ENCODE data around the gene ERBB4. TPM values are rescaled to one million over a fixed set of nuclear protein-coding genes. Genes with fewer than 3 reads are reported as not detected.

ERBB4 gene
- total RNA-seq, 1 donor from 2014 or later: 25.3 TPM

DNA sequence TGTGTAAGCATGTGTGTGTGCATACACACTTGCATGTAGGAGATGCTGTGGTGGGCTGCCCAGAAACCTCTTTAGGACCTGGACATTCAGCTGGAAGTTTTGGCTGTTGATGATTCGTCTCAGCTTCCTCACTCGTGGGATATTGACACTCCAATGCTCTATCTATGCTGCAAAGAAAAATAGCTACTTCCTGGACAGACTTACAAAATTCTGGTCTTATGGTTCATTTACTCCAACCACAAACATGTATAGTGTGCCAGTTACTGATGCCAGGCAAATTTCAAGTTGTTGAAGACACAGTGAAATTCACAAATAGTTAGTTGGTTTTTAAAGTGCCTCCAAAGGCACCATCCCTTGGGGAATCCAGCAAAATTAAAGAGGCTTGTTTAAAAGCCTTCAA is 1099.6 kb downstream of the ERBB4 start:
- H3K4me1 ChIP-seq: no peaks in the 10 kb centered on the region
- H3K9me3 ChIP-seq: no peaks in the 10 kb centered on the region
- H3K27ac ChIP-seq: no peak overlapping the region
- ATAC-seq (no peak), DNase-seq (no peak)
- TF ChIP-seq, protein P1, sequence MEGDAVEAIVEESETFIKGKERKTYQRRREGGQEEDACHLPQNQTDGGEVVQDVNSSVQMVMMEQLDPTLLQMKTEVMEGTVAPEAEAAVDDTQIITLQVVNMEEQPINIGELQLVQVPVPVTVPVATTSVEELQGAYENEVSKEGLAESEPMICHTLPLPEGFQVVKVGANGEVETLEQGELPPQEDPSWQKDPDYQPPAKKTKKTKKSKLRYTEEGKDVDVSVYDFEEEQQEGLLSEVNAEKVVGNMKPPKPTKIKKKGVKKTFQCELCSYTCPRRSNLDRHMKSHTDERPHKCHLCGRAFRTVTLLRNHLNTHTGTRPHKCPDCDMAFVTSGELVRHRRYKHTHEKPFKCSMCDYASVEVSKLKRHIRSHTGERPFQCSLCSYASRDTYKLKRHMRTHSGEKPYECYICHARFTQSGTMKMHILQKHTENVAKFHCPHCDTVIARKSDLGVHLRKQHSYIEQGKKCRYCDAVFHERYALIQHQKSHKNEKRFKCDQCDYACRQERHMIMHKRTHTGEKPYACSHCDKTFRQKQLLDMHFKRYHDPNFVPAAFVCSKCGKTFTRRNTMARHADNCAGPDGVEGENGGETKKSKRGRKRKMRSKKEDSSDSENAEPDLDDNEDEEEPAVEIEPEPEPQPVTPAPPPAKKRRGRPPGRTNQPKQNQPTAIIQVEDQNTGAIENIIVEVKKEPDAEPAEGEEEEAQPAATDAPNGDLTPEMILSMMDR (IDR thresholded peaks at IDR 0.05): no peak
- H3K27me3 ChIP-seq (ENCODE audit: low read depth): peaks cover 4% of the 10 kb centered on the region
- no peak overlapping the region for H3K4me3 ChIP-seq
- intact Hi-C loops (cut with DNase I): no loop called here
- H3K36me3 ChIP-seq: no peaks in the 10 kb centered on the region

DNA sequence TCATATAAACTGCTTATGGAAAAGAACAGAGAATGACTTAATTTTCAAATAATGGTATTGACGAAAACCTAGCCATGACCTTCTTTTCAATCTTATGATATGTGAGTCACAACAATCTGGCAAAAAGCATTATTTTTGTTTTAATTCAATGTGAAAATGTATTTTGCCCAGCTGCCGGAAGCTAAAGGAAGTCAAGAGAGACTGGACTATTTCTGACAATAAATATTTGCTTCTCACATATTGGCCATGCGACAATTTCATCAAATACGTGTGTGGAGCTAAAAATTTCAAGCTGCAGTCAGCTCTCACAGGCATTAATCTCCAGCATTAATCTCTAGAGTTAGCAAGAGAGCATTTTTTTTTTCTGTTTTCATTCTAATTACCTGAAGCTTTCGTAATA is 1101.2 kb downstream of the ERBB4 start:
- H3K4me3 ChIP-seq: no peak overlapping the region
- ATAC-seq (no peak), DNase-seq (no peak)
- no peaks in the 10 kb centered on the region for H3K9me3 ChIP-seq
- H3K4me1 ChIP-seq: no peaks in the 10 kb centered on the region
- no peak overlapping the region for H3K27ac ChIP-seq
- H3K36me3 ChIP-seq: no peaks in the 10 kb centered on the region
- peaks cover 4% of the 10 kb centered on the region for H3K27me3 ChIP-seq (ENCODE audit: low read depth)
- intact Hi-C loops (cut with DNase I): no loop called here
- TF ChIP-seq, protein P1 (IDR thresholded peaks at IDR 0.05): no peak

DNA sequence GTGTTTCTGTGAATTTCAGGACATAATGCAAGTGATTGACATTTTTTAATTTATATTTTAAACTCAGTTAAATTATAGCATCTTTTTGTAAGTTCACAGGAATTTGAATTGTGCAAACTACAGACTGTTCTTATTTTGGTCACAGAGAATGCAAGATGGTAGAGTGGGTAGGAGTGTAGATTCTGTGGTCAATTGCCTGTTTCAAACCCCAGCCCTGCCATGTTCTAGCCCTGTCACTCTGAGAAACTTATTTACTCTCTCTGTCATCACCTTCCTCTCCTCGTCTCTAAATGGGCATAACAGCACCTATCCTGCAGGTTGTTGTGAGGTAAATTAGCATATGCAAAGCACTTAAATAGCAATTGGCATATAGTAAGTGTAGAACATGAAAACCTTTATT is 1102.4 kb downstream of the ERBB4 start:
- Histone ChIP-seq H3K9me3 (no peaks in the 10 kb centered on the region), H3K36me3 (no peaks in the 10 kb centered on the region), H3K27ac (no peak overlapping the region), H3K4me3 (no peak overlapping the region), H3K27me3 (ENCODE audit: low read depth) (peaks cover 4% of the 10 kb centered on the region), H3K4me1 (no peaks in the 10 kb centered on the region)
- TF ChIP-seq, protein P1 (IDR thresholded peaks at IDR 0.05): no peak
- DNase-seq: no peak
- intact Hi-C loops (cut with DNase I): no loop called here
- no peak for ATAC-seq

DNA sequence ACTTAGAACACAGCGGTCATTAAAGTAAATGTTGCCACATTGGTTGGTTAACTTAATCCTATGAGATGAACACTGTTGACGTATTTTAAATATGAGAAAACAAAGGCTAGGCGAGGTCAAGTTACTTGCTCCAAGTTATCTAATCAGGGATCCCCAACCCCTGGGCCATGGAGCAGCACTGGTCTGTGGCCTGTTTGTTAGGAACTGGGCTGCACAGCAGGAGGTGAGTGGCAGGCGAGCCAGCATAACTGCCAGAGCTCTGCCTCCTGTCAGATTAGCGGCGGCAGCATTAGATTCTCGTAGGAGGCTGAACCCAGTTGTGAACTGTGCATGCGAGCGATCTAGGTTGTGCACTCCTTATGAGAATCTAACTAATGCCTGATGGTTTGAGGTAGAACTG is 1103.3 kb downstream of the ERBB4 start:
- Histone ChIP-seq H3K36me3 (no peaks in the 10 kb centered on the region), H3K4me1 (no peaks in the 10 kb centered on the region), H3K9me3 (no peaks in the 10 kb centered on the region), H3K27ac (no peak overlapping the region), H3K4me3 (no peak overlapping the region), H3K27me3 (ENCODE audit: low read depth) (peaks cover 4% of the 10 kb centered on the region)
- DNase-seq (no peak), ATAC-seq (no peak)
- intact Hi-C loops (cut with DNase I): no loop called here
- TF ChIP-seq, protein P1 (IDR thresholded peaks at IDR 0.05): no peak

DNA sequence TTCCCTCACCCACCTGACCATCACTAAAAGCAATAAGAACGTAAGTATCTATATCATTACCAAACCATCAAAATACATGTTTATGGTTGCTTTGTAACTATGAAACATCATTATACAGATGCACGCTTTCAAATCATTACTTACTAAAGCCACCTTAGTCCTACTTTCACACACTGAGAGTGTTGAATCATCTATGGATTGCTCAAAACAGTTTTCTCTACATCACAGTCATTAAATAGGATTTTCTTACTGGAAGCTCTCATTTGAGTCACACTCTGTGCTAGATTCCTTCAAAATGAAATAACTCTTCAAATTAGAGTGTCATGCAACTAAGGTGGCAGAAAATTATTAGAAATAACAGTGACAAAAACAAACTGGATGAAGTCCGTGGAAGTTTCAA is 1103.8 kb downstream of the ERBB4 start:
- peaks cover 4% of the 10 kb centered on the region for H3K27me3 ChIP-seq (ENCODE audit: low read depth)
- H3K9me3 ChIP-seq: no peaks in the 10 kb centered on the region
- no peaks in the 10 kb centered on the region for H3K4me1 ChIP-seq
- ATAC-seq (no peak), DNase-seq (no peak)
- TF ChIP-seq, protein P1 (IDR thresholded peaks at IDR 0.05): no peak
- intact Hi-C loops (cut with DNase I): no loop called here
- H3K4me3 ChIP-seq: no peak overlapping the region
- H3K27ac ChIP-seq: no peak overlapping the region
- no peaks in the 10 kb centered on the region for H3K36me3 ChIP-seq
